Body of pancreas (tissue), 4 donors: ENCODE results near the gene NISCH.

ENCODE experiments used
- CTCF ChIP-seq, 7 experiments: fragments of 450-650 bp in 4 of 7; fragments of 200-600 bp in 3 of 7; sonication (generic) in 3 of 7; IDR thresholded peaks; one replicate each; pipeline ENCODE4 v1.5.1; 2016 to 2019; ENCODE audit warnings: antibody characterized with exemption in 7 of 7
- POLR2A ChIP-seq, 3 donors: fragments of 450-650 bp; IDR thresholded peaks; one replicate each; pipeline ENCODE4 v1.6.1; 2016; ENCODE audit warnings: antibody characterized with exemption in 3 of 3, mild to moderate bottlenecking in 2 of 3

- TF ChIP-seq CTCF (IDR thresholded peaks at IDR 0.05): no peak
- TF ChIP-seq POLR2A (IDR thresholded peaks at IDR 0.05): no peak
These were observed 62.7 kb downstream of the NISCH start for GRCh38 chr3:52517796-52518722.
